Heart right ventricle (tissue), 16 donors: ENCODE results near the gene OSBPL10. TPM values are rescaled to one million over a fixed set of nuclear protein-coding genes. Genes with fewer than 3 reads are reported as not detected.
"Not testable (repeated sequence)": the region's sequence is repeated elsewhere in the genome, so short reads cannot be mapped to it uniquely, and the experiment has no call there.

Experiments used
- ATAC-seq, 8 donors: fragments of 200-7000 bp; cut with Tn5 transposase; one replicate each; pipeline ENCODE4 v1.9.1; 2020; ENCODE audit warnings: mild to moderate bottlenecking in 8 of 8, moderate library complexity in 8 of 8, moderate number of reproducible peaks in 1 of 8
- DNase-seq, 2 donors: peaks; one replicate each; pipeline ENCODE4 v3.0.0-alpha.2; 2020
- H3K27ac ChIP-seq, 10 donors: fragments of 200-600 bp; sonication (generic) in 2 of 10; one replicate each; pipeline versions ENCODE4 v1.5.0 to v1.8.0; 2020 to 2022; ENCODE audit warnings: mild to moderate bottlenecking in 3 of 10
- H3K27me3 ChIP-seq, 7 donors: fragments of 200-600 bp; one replicate each; pipeline ENCODE4 v1.8.0; 2021 to 2022; ENCODE audit warnings: mild to moderate bottlenecking in 2 of 7
- H3K36me3 ChIP-seq, 9 donors: fragments of 200-600 bp; sonication (generic) in 1 of 9; one replicate each; pipeline versions ENCODE4 v1.5.0 to v1.8.0; 2020 to 2022; ENCODE audit warnings: mild to moderate bottlenecking in 2 of 9
- H3K4me1 ChIP-seq, 9 donors: fragments of 200-600 bp; sonication (generic) in 1 of 9; one replicate each; pipeline versions ENCODE4 v1.5.0 to v1.8.0; 2020 to 2022; ENCODE audit warnings: mild to moderate bottlenecking in 4 of 9
- H3K4me3 ChIP-seq, 10 donors: fragments of 200-600 bp; sonication (generic) in 2 of 10; one replicate each; pipeline versions ENCODE4 v1.5.0 to v1.8.0; 2020 to 2022; ENCODE audit warnings: mild to moderate bottlenecking in 7 of 10, moderate library complexity in 2 of 10
- H3K9me3 ChIP-seq, 11 donors: fragments of 200-600 bp in 10 of 11; sonication (generic) in 2 of 11; one replicate each; pipeline versions ENCODE4 v1.5.0 to v1.8.0; 2013 to 2022; ENCODE audit warnings: mild to moderate bottlenecking in 2 of 11, control low read depth in 1 of 11, moderate library complexity in 1 of 11
- CTCF ChIP-seq, 9 donors: fragments of 200-600 bp; sonication (generic) in 2 of 9; IDR thresholded peaks; one replicate each; pipeline versions ENCODE4 v1.5.0 to v1.8.0; 2021 to 2022; ENCODE audit warnings: antibody characterized with exemption in 9 of 9, mild to moderate bottlenecking in 5 of 9, moderate library complexity in 1 of 9
- WGBS, 2 donors: extraction: QIAGEN DNeasy Blood & Tissue Kit; methylation state at CpG; one replicate each; pipeline ENCODE4 v1.1.7; 2013; ENCODE audit warnings: inconsistent platforms in 1 of 2; 5-methylcytosine and 5-hydroxymethylcytosine counted together
- intact Hi-C, 10 donors: fragments of 100-400 bp; cut with DNase I; formaldehyde crosslinking; loops; one replicate each; pipeline versions ENCODE4 v1.11.1 to v1.14.2; 2022
- polyA plus RNA-seq, 2 donors: library from polyadenylated mRNA; stranded (reverse); fragments of 200-250 nt; gene quantifications; one replicate each; pipeline ENCODE4 v1.2.3, GENCODE V29; 2013
- total RNA-seq, 10 donors: library from RNA; stranded (reverse); fragmentation: NEBNext Ultra II Directional in 3 of 10; extraction: Animal tissue kit (Norgen Biotek cat#: 25700) in 3 of 10; gene quantifications; one replicate each; pipeline versions ENCODE4 v1.2.1 to v1.2.4, GENCODE V29; 2021 to 2023
- donor health status: Arrhythmogenic right ventricular cardiomyopathy.
- donor health status: ischemic (EF 13 %, LVEDD 7.1; RV severe dilation, severe dysfunction).
- donor health status: healthy with polysubstance abuse.
- donor health status: DM: no; HTN: yes; CAD: no.
- donor health status: DM: no; HTN: no; CAD: no.
- donor health status: ischemic (EF 25% LVEDD 6.9; RV normal size, moderate dysfunction).
- donor health status: ischemic (EF 25% LVEDD 5.7; RV mildly dilated, moderate dysfunction).
- donor health status: healthy.
- donor health status: DM: yes; HTN: yes; CAD: no.
- donor health status: Ischemic cardiomyopathy.
- donor health status: ischemic (EF 35%, LVEDD 5.7; RV mildly dilated, moderate dysfunction).
- donor health status: nonischemic (EF 11% LVEDD 7.7; RV severe dilation, severe dysfunction).
- donor health status: DM: yes; HTN: yes; CAD: no.
- donor health status: PGD.
- donor health status: ischemic (EF 29% LVEDD 5.4; RV normal size, mild dysfunction).
- donor health status: nonischemic (EF 23%, LVEDD 6.1; RV moderate dilation, normal function).

OSBPL10 gene
- total and polyA plus RNA-seq, 12 donors: 1.2 to 8.5 (median 4.1) TPM

DNA sequence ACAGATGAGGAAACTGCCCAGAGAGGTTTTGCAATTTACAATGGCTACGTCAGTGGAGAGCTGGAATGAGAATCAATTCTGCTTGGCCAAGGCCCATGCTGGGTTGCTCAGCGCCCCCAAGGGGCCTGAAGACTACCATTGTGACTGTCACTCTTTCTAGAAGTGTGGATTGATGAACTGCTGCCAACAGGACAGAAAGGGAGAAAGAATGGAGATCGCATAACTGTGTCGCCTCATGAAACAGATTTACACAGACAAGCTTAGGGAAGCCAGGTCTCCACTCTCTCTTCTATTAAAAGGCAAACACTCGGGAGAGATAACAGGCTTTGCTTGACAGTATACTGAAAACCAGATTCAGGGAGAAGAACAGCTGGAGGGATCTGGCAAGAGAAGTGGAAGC lies 288.3 kb downstream of the OSBPL10 start:
- TF ChIP-seq CTCF (IDR thresholded peaks at IDR 0.05): peak in 1 of 9 donors; percentile 8
- Histone ChIP-seq H3K36me3 (no peaks in the 10 kb centered on the region), H3K4me1 (peaks cover 0 to 16% (median 0%) of the 10 kb centered on the region in 9 donors), H3K4me3 (no peak overlapping the region), H3K27ac (peak overlapping the region in 1 of 10 donors; percentile 6), H3K9me3 (peaks cover 0 to 14% (median 0%) of the 10 kb centered on the region in 11 donors), H3K27me3 (no peaks in the 10 kb centered on the region)
- peak in 3 of 8 donors; percentile 14 to 45 (median 38) for ATAC-seq
- intact Hi-C loops: no loop called here
- DNase-seq: no peak
- 50 to 53% methylated on average over 5 of the region's 5 CpGs for WGBS, 2 donors

- Histone ChIP-seq H3K9me3 (peaks cover 0 to 9% (median 0%) of the 10 kb centered on the region in 11 donors), H3K27me3 (no peaks in the 10 kb centered on the region), H3K4me1 (peaks cover 0 to 16% (median 0%) of the 10 kb centered on the region in 9 donors), H3K36me3 (no peaks in the 10 kb centered on the region), H3K4me3 (no peak overlapping the region), H3K27ac (no peak overlapping the region)
- intact Hi-C loops: no loop called here
- DNase-seq (no peak), ATAC-seq (no peak)
- 87 to 94% methylated on average over 3 of the region's 3 CpGs for WGBS, 2 donors
- TF ChIP-seq CTCF (IDR thresholded peaks at IDR 0.05): no peak
These were observed 290.3 kb downstream of the OSBPL10 start for GRCh38 chr3:31690771-31691170.

DNA sequence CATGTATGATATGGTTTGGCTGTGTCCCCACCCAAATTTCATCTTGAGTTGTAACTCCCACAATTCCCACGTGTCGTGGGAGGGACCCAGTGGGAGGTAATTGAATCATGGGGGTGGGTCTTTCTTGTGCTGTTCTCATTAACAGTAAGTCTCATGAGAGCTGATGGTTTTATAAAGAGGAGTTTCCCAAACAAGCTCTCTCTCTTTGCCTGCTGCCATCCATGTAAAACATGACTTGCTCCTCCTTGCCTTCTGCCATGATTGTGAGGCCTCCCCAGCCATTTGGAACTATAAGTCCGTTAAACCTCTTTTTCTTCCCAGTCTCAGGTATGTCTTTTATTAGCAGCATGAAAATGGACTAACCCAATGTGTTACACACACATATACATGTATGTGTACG lies 291.5 kb downstream of the OSBPL10 start:
- not testable (repeated sequence) for ATAC-seq, H3K27me3 ChIP-seq, H3K4me3 ChIP-seq, H3K9me3 ChIP-seq, DNase-seq, H3K36me3 ChIP-seq
- H3K4me1 ChIP-seq: peaks cover 0 to 16% (median 0%) of the 10 kb centered on the region in 9 donors
- peak overlapping the region in 1 of 10 donors; percentile 58 for H3K27ac ChIP-seq
- intact Hi-C loops: loop anchor here in 1 of 10 donors (5.0 kb wide), 1 partner anchor 137 kb away; no protein-coding TSS in a partner anchor
- WGBS, 2 donors: 95 to 98% methylated on average over 4 of the region's 4 CpGs

- no peak for TF ChIP-seq CTCF (IDR thresholded peaks at IDR 0.05)
- intact Hi-C loops: loop anchor here in 1 of 10 donors (5.0 kb wide), 1 partner anchor 137 kb away; no protein-coding TSS in a partner anchor
- H3K36me3 ChIP-seq: peaks cover 0 to under 1% (median 0%) of the 10 kb centered on the region in 9 donors
- WGBS, 2 donors: 78 to 84% methylated on average over 1 of the region's 1 CpG
- H3K4me1 ChIP-seq: peaks cover 0 to 16% (median 0%) of the 10 kb centered on the region in 9 donors
- peaks cover 0 to 9% (median 0%) of the 10 kb centered on the region in 11 donors for H3K9me3 ChIP-seq
- H3K27ac ChIP-seq: peak overlapping the region in 1 of 10 donors; percentile 58
- H3K27me3 ChIP-seq: no peaks in the 10 kb centered on the region
- DNase-seq: no peak
- peak in 1 of 8 donors; percentile 24 for ATAC-seq
- H3K4me3 ChIP-seq: no peak overlapping the region
These were observed 292.1 kb downstream of the OSBPL10 start for GRCh38 chr3:31688984-31689383.
